ENCODE results near the gene TUBB6.
A peak's percentile ranks its signal among the peaks of the same experiment; 100 is the strongest.

Gene TUBB6

GRCh38 chr18:12314591-12315305 lies 6.7 kb downstream of the TUBB6 start:
- DNase-seq (ENCODE audit: low spot score): no peak

GRCh38 chr18:12315490-12315889 lies 7.4 kb downstream of the TUBB6 start:
- DNase-seq (ENCODE audit: low spot score): no peak

- DNase-seq (ENCODE audit: low spot score): no peak
Measured at GRCh38 chr18:12315911-12316310, 7.9 kb downstream of the TUBB6 start.

- no peak for DNase-seq (ENCODE audit: low spot score)
Measured at GRCh38 chr18:12317664-12318333, 9.8 kb downstream of the TUBB6 start.

GRCh38 chr18:12318334-12318697 lies 10.3 kb downstream of the TUBB6 start:
- no peak for DNase-seq (ENCODE audit: low spot score)

- no peak for DNase-seq (ENCODE audit: low spot score)
Measured at GRCh38 chr18:12318857-12319256, 10.8 kb downstream of the TUBB6 start.

- DNase-seq (ENCODE audit: low spot score): no peak
Measured at GRCh38 chr18:12321333-12321732, 13.3 kb downstream of the TUBB6 start.

- no peak for DNase-seq (ENCODE audit: low spot score)
Measured at GRCh38 chr18:12324991-12325725, 17.1 kb downstream of the TUBB6 start.

GRCh38 chr18:12325726-12326245 lies 17.7 kb downstream of the TUBB6 start:
- DNase-seq (ENCODE audit: low spot score): no peak

- DNase-seq (ENCODE audit: low spot score): no peak
Measured at GRCh38 chr18:12326711-12327460, 18.8 kb downstream of the TUBB6 start.

GRCh38 chr18:12327510-12328178 lies 19.6 kb downstream of the TUBB6 start:
- peak; percentile 91 for DNase-seq (ENCODE audit: low spot score)

GRCh38 chr18:12328179-12328823 lies 20.3 kb downstream of the TUBB6 start:
- DNase-seq (ENCODE audit: low spot score): peak; percentile 81

- DNase-seq (ENCODE audit: low spot score): no peak
Measured at GRCh38 chr18:12329125-12329698, 21.2 kb downstream of the TUBB6 start.

- DNase-seq (ENCODE audit: low spot score): no peak
Measured at GRCh38 chr18:12330766-12331165, 22.7 kb downstream of the TUBB6 start.

- no peak for DNase-seq (ENCODE audit: low spot score)
Measured at GRCh38 chr18:12333506-12334290, 25.7 kb downstream of the TUBB6 start.

GRCh38 chr18:12334366-12334808 lies 26.3 kb downstream of the TUBB6 start:
- no peak for DNase-seq (ENCODE audit: low spot score)

GRCh38 chr18:12334863-12335262 lies 26.8 kb downstream of the TUBB6 start:
- DNase-seq (ENCODE audit: low spot score): no peak

GRCh38 chr18:12335503-12335902 lies 27.5 kb downstream of the TUBB6 start:
- DNase-seq (ENCODE audit: low spot score): no peak

GRCh38 chr18:12336171-12336613 lies 28.2 kb downstream of the TUBB6 start:
- DNase-seq (ENCODE audit: low spot score): no peak

GRCh38 chr18:12336887-12337286 lies 28.8 kb downstream of the TUBB6 start:
- DNase-seq (ENCODE audit: low spot score): no peak

All from D341Med (cell line).